ENCODE results near the gene NPW.
"Not testable (repeated sequence)": the region's sequence is repeated elsewhere in the genome, so short reads cannot be mapped to it uniquely, and the experiment has no call there.

The NPW gene

GRCh38 chr16:2002406-2003230 lies 17.0 kb upstream of the NPW start:
- no peak for DNase-seq (ENCODE audit: low spot score)

- no peak for DNase-seq (ENCODE audit: low spot score)
Observed at GRCh38 chr16:2003231-2003826, 16.3 kb upstream of the NPW start.

GRCh38 chr16:2003827-2004641 lies 15.6 kb upstream of the NPW start:
- peak; percentile 91 for DNase-seq (ENCODE audit: low spot score)

- no peak for DNase-seq (ENCODE audit: low spot score)
Observed at GRCh38 chr16:2004795-2005517, 14.6 kb upstream of the NPW start.

- DNase-seq (ENCODE audit: low spot score): peak; percentile 27
Observed at GRCh38 chr16:2005646-2006045, 13.9 kb upstream of the NPW start.

GRCh38 chr16:2006317-2006716 lies 13.3 kb upstream of the NPW start:
- DNase-seq (ENCODE audit: low spot score): no peak

- no peak for DNase-seq (ENCODE audit: low spot score)
Observed at GRCh38 chr16:2007081-2007836, 12.3 kb upstream of the NPW start.

- DNase-seq (ENCODE audit: low spot score): no peak
Observed at GRCh38 chr16:2008009-2008526, 11.5 kb upstream of the NPW start.

GRCh38 chr16:2008631-2009163 lies 10.9 kb upstream of the NPW start:
- DNase-seq (ENCODE audit: low spot score): no peak

- DNase-seq (ENCODE audit: low spot score): no peak
Observed at GRCh38 chr16:2009164-2009711, 10.3 kb upstream of the NPW start.

- DNase-seq (ENCODE audit: low spot score): peak; percentile 91
Observed at GRCh38 chr16:2009791-2010510, 9.6 kb upstream of the NPW start, which contains the start of gene ZNF598. TSS of gene ZNF598 (minus strand) at chr16:2009821.

- DNase-seq (ENCODE audit: low spot score): not testable (repeated sequence)
Observed at GRCh38 chr16:2011726-2012125, 7.9 kb upstream of the NPW start.

GRCh38 chr16:2013527-2013926 lies 6.1 kb upstream of the NPW start:
- no peak for DNase-seq (ENCODE audit: low spot score)

GRCh38 chr16:2015117-2015946 lies 4.3 kb upstream of the NPW start:
- DNase-seq (ENCODE audit: low spot score): no peak

- DNase-seq (ENCODE audit: low spot score): no peak
Observed at GRCh38 chr16:2015947-2016208, 3.7 kb upstream of the NPW start.

GRCh38 chr16:2016407-2016922 lies 3.1 kb upstream of the NPW start:
- no peak for DNase-seq (ENCODE audit: low spot score)

- no peak for DNase-seq (ENCODE audit: low spot score)
Observed at GRCh38 chr16:2019921-2020831, 591 bp downstream of the NPW start.

GRCh38 chr16:2022723-2023091 lies 3.1 kb downstream of the NPW start:
- DNase-seq (ENCODE audit: low spot score): no peak
